Measurements from ENCODE around the gene C3orf18.
A peak's percentile ranks its signal among the peaks of the same experiment; 100 is the strongest.

C3orf18 gene

DNA sequence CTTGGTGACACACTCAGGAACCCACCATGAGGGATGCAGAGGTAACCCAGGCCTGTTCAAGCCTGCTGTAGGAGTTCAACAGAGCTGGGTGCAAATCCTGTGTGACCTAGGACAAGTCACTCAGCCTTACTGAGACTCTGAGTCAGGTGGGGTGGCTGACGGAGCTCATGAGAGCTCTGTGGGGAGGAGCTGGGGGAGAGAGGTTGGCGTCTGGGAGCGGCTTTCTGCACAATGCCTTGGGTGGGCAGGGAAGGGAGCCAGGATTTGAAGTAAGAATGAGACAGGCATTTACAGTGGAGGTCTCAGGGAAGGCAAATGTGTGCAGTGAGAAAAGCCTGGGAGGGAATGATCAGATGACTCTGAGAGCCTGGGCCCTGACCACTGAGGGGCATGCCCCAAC lies 18.3 kb downstream of the C3orf18 start:
- DNase-seq: no peak

DNA sequence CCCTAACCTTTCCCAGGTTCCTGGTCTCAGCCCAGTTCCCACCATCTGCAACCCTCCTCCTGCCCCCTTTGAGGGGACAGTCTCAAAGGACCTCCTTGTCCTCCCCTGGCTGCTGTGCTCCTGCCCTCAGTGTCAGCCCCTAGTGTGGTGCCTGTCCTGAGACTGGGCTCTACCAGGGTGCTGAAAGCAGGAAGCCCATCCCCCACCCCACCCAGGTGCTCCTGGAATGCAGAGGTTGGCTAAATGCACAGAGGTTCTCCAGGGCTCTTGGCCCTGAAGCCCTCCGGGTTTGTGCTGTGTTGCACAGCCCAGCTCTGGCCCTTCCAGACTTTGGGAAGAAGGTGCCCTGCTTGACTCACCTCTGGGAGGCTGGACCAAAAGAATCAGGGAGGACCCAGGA lies 21.8 kb downstream of the C3orf18 start:
- DNase-seq: no peak

- DNase-seq: peak; percentile 76
Measured at GRCh38 chr3:50542177-50543034, 25.1 kb downstream of the C3orf18 start.

DNA sequence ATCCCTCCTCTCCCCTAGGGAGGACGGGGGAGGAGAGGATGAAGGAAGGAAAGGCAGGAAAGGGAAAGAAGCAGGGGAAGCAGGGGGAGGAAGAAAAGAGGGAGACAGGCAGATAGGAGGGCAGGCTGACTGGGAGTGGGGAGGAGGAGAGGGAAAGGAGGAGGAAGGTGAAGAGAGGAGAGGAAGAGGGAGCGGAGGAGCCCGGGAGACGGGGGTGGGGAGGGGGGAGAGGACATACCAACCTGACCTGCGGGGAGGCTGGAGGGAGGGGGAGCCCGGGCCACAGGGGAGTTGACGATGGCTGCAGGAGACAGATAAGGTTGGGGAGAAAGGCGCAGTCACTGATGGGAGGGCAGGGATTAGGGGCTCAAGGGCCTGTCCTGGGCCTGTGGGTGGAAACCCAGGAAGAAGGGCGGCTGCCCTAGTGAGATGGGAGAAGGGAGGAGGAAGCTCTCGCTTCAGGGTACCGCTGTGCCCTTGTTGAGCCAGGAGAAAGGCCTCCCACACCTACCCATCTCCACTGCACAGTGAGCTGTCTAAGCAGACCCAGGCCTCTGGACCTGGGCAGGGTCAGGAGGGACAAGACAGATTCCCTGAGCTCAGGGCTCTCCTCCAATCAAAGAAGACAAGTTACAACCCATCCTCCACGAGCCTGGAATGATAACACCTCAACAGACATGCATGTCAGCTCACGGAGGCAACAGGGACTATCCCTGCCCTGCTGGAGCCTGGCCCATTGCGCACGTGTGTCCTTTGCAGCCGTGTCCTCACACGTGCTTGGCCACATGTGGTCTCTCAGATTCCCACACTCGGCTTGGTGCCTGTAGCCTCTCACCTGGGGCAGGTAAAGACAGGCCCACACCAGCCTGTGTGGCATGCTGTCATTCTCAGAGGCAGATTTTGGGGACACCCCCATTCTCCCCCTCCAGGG lies 27.9 kb downstream of the C3orf18 start:
- DNase-seq: no peak

GRCh38 chr3:50537421-50538129 lies 30.0 kb downstream of the C3orf18 start:
- DNase-seq: no peak

- DNase-seq: no peak
Measured at GRCh38 chr3:50536471-50537180, 30.9 kb downstream of the C3orf18 start.

GRCh38 chr3:50534681-50535330 lies 32.7 kb downstream of the C3orf18 start:
- peak; percentile 49 for DNase-seq

DNA sequence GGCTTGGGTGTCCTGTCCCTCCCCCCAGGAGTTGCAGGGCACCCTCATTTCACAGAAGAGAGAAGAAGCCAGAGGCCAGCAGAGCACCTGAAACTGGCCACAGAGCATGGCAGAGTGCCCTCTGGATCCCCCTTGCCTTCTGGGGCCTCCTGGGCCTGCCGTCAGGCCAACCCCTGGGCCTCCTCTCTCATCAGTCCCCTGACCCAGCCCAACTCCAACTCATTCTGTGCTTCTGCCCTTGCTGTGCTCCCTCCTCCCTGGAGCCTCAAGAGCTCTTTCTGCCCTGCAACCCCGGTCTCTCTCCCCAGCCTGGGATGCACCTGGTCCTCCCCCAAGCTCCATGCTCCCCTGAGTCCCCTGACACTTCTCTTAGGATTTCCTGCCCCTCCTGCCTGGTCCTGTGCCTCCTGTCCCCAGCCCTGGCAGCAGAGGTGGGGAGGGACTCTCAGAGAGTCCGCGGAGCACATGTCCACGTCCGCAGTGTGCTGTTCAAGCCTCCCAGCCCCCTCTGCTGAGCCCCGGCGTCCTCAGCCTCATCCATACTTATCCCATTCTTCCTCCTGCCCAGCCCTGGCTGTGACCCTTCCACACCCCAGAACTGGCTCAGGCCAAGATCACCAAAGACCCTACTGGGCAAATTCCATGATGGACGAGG lies 33.6 kb downstream of the C3orf18 start:
- no peak for DNase-seq

DNA sequence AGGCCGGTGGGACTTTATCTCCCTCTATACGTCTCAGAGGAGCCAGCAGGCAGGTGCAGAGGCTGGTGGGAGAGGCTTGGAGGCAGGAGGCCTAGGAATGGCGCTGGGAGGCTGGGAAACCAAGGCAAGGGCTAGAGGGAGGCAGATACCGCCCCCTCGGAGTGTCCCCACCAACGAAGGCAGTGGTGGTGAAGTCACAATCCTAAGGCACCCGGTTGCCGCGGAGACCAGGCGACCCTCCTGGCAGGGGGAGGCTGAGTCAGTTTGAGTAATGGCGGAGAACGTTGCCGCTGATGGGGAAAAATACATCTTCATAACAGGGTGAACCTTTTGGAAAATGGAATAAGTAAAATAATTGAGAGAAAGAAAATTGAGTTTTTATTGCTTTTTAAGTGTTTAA lies 34.2 kb downstream of the C3orf18 start:
- no peak for DNase-seq

DNA sequence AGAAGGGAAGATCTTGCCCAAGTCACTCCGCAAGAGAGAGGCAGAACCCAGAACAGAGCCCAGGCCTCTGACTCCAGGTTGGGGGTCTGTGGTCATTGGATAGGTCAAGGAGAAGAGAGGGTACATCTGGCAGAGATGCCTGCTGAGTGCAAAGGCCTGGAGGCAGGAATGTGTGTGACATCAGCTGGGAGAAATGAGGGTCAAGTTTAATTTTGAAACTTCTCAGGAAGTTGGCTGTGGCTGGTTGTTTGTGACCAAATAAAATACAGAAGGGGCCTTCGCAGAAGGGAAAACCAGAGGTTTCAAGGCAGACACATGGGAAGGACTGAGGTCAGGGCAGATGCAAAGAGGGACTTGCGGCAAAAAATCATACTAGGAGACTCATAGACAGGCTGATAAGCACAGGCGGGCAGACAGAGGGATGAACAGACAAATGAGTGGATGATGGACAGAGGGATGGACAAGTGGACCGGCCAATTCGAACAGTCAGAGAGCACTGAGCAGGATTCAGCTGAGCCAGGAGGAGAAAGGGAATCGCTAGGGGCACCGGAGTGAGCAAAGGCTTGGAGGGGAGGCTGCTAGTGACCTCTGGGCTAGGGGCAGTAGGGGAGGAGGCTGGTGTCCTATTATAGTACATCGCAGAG lies 35.4 kb downstream of the C3orf18 start:
- no peak for DNase-seq

- no peak for DNase-seq
Measured at GRCh38 chr3:50531201-50531600, 36.3 kb downstream of the C3orf18 start.

DNA sequence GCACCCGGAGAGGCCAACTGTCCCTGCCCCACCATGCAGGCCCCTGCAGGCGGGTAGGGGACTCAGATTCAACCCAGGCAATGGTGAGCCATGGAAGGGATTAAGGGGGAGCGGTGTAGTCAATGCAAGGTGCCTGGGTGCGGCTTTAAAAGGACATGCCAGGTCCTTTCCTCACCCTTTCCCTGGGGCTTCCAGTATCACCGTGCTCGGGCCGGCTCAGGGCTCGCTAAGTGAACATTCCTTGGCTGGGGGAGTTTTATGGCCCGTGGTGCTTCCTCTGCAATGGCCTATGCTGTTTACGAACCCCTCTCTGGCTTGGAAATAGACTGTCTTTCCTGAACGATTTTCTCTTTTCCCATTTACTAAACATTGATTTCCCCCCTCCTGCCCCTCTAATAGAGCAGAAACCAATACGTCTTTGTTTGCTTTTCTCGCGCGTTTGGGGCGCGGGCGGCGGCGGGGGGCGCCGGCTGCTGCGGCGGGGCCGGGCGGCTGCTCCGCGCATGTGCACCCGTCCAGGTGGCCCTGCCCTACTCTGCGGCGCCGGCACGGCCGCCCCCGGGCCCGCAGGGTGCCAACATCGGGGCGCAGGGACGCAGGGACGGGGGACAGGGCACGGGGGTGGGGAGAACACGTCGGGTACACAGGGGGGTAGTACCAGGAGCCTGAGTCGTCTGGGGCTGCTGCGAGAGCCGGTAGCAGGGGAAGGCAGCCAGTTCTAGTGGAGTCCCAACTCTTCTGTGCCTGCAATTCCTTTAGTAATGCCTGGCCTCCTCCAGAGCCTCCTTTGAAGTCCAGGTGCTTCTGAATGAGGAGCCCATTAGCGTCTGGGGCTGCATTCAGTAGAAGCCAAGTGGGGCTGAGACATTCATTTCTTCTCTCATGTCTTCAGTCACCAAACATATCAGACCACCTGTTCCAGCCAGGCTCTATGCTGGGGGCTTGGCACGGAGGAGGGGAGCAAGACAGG lies 37.3 kb downstream of the C3orf18 start:
- DNase-seq: no peak

DNA sequence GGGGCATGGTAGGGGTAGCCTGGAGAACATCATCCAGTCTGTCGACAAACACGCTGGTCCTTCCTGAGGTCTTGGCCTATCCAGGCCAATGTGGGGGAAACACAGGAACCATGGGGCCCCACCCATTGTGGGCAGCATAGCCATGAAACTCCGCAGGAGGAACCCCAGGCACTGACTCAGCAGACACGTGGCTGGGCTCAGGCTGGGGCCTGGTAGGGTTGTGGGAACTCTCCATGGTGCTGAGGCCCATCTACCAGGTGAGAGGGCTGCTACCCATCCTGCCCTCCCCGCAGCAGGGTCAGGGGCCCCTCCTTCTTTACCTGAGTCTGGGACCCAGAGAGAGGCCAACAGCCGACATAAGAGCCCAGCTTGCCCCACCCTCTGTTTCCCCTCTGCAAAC lies 41.6 kb downstream of the C3orf18 start:
- DNase-seq: peak; percentile 50

GRCh38 chr3:50525191-50525910 lies 42.2 kb downstream of the C3orf18 start:
- no peak for DNase-seq

GRCh38 chr3:50524746-50525145 lies 42.8 kb downstream of the C3orf18 start:
- DNase-seq: no peak

GRCh38 chr3:50523279-50523811 lies 44.2 kb downstream of the C3orf18 start:
- no peak for DNase-seq

DNA sequence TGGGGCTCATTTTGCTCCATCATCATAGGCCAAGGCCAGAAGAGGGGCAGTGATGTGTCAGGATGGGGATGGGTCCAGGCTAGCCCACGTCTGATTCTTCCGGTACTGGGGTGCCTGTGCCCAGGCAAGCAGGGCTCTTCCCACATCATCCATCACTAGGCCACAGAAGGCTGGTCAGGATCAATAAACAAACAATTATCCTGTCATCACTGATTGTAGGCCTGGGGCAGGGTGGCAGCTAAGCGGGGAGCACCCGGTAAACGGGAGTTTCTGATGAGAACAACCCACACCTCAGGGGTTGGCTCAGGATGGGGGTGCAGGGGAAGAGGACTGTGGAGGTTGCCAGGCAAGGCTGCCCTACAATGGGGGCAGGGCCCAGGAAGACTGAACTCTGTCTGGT lies 46.0 kb downstream of the C3orf18 start:
- no peak for DNase-seq

- DNase-seq: no peak
Measured at GRCh38 chr3:50520849-50521248, 46.7 kb downstream of the C3orf18 start.
